Measurements from ENCODE around the gene ABCB7.

DNA sequence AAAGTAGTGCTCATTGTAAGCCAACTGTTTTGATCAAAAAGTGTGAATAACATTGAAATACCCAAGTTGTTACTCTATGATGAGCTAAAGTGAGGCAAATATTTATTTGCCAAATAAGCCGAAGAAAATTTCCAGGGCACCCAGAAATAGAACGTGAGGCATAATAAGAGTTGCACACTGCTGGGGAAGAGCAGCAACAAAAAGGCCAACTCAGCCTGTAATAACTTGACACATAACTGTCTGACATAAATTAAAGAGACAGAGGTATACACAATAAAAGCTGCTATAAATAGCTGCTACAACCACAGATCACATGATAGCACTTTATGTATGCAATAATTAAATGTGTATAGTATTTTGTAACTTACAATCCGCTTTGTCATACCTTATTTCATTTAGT, 2.0 kb upstream of the ABCB7 start:
- TF ChIP-seq POLR2A (IDR thresholded peaks at IDR 0.05) = no peak
- TF ChIP-seq, protein P1, sequence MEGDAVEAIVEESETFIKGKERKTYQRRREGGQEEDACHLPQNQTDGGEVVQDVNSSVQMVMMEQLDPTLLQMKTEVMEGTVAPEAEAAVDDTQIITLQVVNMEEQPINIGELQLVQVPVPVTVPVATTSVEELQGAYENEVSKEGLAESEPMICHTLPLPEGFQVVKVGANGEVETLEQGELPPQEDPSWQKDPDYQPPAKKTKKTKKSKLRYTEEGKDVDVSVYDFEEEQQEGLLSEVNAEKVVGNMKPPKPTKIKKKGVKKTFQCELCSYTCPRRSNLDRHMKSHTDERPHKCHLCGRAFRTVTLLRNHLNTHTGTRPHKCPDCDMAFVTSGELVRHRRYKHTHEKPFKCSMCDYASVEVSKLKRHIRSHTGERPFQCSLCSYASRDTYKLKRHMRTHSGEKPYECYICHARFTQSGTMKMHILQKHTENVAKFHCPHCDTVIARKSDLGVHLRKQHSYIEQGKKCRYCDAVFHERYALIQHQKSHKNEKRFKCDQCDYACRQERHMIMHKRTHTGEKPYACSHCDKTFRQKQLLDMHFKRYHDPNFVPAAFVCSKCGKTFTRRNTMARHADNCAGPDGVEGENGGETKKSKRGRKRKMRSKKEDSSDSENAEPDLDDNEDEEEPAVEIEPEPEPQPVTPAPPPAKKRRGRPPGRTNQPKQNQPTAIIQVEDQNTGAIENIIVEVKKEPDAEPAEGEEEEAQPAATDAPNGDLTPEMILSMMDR (IDR thresholded peaks at IDR 0.05 in 4 of 5, conservative IDR thresholded peaks at IDR 0.05 in 1 of 5) = no peak
